SU-DHL-6 (cell line): Measurements from ENCODE around the gene RENBP.

Experiments
- CTCF ChIP-seq: fragments of 200-600 bp; sonication (generic); IDR thresholded peaks from one replicate; pipeline ENCODE4 v1.5.1; 2017; ENCODE audit warnings: antibody characterized with exemption, mild to moderate bottlenecking, low read length, moderate library complexity; ENCODE audit not compliant: insufficient read depth, poor library complexity, severe bottlenecking
- EZH2phosphoT487 ChIP-seq: fragments of 200-600 bp; sonication (generic), shearing (Covaris generic); conservative IDR thresholded peaks from 2 replicates; pipeline ENCODE4 v1.6.1; 2018; ENCODE audit warnings: mild to moderate bottlenecking, antibody characterized with exemption, low read length, moderate library complexity, mixed read lengths

- TF ChIP-seq CTCF (no peak), EZH2phosphoT487 (no peak)
Measured at GRCh38 chrX:153885968-153886903, 58.2 kb downstream of the RENBP start, which contains the start of gene L1CAM.
